ENCODE results near the gene CRK.

Gene CRK

DNA sequence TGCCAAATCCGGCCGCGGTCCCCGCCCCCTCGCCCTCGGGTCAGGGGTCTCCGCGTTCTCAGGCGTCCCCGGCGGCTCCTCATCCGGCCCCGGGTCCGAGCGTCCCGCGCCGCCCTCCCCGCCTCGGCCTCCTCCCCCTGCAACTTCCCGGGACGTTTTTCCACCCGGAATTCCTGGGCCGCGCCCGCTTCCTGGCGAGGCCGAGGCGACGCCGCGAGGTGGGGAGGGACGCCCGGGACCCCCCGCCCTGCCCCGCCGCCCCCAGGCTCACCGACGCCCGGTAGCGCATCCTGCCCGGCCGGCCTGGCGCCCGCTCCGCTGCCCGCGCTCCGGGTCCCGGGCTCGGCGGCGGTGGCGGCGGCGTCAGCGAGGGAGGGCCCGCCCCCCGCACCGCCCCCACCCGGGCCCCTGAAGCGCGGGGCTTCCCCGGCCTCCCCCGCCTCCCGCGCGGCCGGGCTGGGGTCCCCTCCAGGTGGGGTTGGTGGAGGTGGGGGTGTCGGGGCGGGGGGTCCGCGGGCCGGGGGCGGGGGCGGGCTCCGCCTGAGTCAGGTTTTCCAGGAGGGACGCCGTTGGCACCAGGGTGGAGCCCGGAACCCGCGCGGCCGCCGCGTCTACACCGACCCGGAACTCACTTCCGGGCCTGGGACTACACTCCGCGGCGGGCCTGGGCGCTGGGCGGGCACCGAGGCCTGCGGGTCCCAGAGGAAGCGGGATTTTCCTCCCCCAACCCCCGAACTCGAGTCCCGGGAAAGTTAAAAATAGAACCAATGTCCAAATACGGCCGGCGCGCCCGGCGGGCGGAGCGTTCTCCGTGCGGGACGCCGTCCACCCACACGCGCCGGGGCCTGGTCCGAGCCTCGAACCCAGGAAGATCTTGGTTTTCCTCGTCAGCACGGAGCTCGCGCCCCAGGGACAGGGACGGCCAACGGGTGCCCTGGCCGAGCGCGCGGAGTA is 29.7 kb upstream of the CRK start:
- no peak for DNase-seq

DNA sequence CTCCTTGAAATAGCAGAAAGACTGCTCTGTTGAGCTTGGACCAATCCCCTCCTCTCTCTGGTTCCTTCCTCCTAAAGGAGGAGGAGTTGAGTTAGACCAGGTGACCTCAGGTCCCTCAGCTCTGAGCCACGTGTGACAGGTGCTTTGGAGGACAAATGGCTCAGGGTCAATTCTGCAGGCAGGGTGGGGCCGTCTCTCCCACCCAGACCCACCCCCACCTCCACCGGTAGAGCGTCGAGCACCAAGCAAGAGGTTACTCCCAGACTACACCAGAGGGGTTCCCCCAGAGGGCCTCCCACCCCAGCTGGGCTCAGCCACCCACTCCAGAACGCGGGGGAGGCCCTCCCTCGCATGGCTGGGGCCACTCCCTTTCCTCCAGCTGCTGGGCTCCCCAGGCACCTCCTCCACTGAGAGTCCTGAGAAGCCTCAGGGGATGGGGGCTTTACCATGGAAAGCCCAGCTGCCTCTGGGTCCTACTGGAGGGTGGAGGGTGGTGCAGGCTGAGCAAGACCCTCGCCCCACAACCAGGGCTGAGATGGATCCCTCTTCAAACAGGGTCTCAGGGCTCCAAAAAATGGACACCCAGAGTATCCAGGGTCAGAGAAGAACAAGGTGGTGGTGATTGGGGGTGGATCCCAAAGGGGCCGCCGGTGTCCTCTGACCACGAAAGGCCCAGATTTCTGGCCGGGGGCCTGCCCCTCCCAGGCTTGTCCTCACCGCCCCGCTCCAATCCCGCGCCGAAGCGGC is 28.8 kb upstream of the CRK start:
- DNase-seq, result no peak

DNA sequence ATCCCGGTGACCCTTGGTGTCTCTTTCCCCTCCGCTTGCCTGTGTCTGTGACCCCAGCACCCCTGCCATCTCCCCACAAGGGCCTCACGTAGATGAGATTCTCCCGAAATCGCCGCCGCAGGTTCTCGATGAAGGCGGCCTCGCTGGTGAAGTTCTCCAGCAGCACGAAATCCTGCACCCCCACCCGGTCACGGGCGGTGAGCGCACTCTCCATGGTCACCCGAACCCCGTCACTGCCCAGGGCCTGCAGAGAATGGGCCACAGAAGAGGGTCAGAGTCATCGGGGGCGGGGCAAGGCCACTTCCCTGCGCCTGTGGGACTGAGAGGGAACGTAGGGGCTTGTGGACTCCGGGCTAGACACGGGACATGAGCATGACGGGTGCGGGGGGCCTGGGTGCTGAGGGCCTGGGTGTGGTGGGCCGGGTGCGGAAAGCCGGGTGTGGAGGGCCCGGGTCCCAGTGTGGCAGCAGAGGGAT is 28.1 kb upstream of the CRK start:
- no peak for DNase-seq

DNA sequence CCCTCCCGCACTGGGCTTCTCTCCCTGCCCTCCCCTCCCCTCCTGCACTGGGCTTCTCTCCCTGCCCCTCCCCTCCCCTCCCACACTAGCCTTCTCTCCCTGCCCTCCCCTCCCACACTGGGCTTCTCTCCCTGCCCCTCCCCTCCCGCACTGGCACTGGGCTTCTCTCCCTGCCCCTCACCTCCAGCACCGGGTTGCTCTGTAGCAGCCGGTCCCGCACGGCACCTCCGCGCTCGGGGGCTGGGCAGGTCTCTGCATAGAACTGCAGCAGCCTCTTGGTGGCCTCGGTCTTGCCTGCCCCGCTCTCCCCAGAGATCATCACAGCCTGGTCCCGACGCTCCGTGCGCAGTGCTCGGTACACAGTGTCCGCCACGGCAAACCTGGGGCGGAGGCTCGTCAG is 26.6 kb upstream of the CRK start:
- no peak for DNase-seq

DNA sequence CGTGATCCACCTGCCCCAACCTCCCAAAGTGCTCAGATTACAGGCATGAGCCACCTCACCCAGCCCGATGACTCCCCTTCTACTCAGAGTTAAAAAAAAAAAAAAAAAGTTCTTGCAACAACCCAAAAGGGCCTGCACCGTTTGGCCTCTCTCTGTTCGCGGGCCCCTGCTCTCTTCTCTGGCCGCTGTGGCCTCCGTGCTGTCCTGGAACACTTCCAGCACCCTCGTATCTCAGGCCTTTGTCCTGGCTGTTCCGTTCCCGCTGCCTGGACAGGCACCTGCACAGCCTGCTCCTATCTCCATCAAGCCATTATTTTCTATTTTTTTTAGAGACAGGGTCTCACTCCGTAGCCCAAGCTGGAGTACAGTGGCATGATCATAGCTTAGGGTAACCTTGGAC is 25.7 kb upstream of the CRK start:
- no peak for DNase-seq

DNA sequence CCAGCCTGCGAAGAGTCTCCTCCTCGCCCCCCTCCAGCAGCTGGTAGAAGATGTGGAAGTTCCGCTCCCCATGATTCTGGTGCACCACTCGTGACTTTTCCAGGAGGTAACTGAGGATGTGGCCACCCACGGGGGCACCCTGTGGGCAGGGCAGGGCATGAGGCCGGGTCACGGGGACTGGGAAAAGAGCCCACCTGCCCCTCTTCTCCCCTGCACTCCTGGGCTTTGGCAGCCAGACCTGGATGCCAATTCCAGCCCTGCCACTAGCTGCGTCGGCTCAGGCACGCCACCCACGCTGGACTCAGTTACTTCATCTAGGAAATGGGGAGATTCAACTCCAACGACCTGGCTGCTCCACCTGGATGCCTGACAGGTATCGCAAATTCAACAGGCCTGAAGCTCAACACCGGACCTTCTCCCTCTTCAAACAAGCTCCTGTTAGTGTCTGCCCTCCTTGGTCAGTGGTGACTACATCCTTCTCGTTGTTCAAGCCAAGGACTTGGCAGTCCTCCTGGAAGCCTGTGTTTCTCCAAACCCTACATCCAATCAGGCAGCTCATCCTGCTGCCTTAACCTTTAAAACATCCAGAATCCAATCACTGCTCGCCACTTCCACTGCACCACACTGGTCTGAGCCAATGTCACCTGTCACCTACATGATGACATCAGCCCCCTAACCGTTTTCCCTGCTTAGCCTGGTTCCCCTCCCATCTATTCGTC is 24.9 kb upstream of the CRK start:
- no peak for DNase-seq

DNA sequence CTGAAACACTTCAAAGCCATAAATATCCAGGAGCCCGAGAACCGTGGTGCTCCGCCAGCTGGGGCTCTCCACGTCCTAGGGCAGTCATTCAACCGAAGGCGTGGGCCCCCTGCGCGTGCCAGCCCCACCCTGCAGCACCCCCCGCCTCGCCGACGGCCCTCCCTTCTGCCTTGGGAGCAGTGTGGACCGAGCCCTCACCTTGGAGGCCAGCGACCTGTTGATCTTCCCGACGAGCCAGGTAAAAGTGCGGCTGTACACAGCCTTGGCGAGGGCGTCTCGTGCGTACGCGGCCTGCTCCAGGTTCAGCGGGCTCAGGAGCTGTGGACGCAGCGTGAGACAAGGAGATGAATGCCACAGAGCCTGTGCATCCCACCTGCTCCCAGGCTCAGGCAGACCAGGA is 22.4 kb upstream of the CRK start:
- no peak for DNase-seq

GRCh38 chr17:1475321-1475854 is 19.4 kb upstream of the CRK start:
- DNase-seq, result no peak

DNA sequence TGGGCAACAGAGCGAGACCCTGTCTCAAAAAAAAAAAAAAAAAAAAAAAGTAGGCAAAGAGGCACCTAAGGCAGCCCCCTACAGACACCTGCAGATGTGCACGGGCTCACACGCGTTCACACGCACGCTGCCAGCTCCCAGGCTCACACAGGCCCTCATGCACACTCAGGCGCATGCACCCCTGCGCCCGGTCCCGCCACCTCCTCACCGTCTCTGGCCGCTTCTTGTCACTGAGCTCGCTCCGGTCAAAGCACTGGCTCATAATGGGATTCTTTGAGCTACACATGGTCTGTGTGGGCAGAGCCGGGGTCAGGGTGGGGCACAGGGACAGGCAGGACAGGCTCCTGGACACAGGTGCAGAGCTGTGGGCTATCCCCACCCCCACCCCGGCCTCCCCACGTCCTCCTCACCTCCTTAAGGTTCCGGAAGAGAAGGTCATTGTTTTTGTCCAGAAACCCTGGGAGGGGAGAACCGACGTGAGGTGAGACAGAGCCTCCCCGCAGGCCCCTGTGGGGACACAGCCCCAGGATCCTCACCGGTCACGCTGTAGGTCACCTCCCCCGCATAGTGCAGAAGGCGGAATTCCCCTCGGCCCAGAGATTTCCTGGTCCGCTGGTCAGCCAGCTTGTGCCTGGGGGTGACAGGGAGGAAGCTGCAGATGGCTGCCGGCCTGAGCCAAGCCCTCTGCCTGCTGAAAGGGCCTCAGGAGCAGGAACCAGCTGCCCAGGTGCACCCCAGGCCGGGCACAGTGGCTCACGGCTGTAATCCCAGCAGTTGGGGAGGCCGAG is 18.6 kb upstream of the CRK start:
- no peak for DNase-seq

DNA sequence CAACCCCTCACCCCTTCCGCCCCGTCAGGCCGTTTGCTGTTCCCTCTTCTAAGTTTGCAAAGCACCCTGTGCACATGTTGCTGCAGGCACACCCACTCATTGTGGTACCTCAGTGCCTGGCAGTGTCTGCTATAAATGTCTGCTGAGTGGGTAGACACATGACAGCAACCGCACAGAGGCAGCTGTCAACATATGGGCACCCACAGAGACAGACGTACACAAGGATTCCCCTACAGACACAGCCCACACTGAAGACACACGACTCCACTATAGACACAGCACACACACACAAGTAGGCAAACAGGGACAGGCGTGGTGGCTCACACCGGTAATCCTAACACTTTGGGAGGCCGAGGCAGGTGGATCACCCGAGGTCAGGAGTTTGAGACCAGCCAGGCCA is 17.8 kb upstream of the CRK start:
- DNase-seq, result no peak

- DNase-seq, result no peak
Measured at GRCh38 chr17:1473170-1473569, 17.1 kb upstream of the CRK start.

- no peak for DNase-seq
Measured at GRCh38 chr17:1471911-1472821, 16.1 kb upstream of the CRK start.

DNA sequence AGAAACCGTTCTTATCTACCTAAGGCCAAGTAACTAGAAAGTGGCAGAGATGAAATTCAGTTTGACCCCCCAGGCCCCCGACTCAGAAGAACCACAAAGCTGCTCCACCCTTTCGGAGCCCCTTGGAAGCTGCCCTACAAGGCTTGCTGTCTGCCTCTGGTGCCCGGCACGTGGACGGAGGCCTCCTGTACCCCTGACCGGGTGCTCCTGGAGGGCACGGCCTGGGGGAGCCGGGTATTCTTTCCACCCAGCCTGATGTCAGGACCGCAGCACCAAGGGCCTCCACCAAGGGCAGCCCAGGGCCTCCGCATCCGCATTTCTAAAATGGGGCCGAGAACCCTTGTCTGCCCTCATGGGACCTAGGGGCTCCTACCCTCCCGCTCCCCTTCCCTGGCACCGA is 15.5 kb upstream of the CRK start:
- no peak for DNase-seq

GRCh38 chr17:1470755-1471462 is 14.9 kb upstream of the CRK start:
- no peak for DNase-seq

- no peak for DNase-seq
Measured at GRCh38 chr17:1470071-1470754, 14.2 kb upstream of the CRK start.

- DNase-seq, result no peak
Measured at GRCh38 chr17:1469231-1469852, 13.3 kb upstream of the CRK start.

DNA sequence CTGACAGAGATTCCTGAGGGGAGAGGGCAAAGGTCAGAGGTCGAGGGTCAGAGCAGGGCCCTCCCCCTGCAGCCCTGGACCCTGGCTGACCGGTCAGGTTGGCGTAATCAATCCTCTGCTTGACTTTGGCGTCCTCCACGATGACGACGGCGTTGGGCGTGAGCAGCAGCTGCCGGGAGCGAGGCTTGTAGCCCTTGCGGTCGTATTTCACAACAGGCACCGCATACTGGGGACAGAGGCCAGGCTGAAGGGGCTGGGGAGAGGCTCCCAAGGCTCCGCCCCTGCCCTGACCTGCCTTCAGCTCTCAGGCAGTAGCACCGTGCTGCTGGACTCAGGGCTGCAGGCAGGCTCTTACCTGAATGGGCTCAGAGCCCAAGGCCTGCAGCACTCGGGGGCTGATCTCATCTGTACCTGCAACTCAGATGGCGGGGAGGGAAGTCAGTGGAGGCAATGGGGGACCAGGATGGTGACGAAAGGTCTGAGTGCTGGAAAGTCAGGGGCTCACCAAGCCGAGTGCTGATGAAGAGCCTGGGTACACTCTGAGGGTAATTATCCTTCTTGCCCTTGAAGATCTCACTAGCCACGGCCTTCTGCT is 12.0 kb upstream of the CRK start:
- no peak for DNase-seq

GRCh38 chr17:1467258-1467657 is 11.2 kb upstream of the CRK start:
- DNase-seq, result no peak

DNA sequence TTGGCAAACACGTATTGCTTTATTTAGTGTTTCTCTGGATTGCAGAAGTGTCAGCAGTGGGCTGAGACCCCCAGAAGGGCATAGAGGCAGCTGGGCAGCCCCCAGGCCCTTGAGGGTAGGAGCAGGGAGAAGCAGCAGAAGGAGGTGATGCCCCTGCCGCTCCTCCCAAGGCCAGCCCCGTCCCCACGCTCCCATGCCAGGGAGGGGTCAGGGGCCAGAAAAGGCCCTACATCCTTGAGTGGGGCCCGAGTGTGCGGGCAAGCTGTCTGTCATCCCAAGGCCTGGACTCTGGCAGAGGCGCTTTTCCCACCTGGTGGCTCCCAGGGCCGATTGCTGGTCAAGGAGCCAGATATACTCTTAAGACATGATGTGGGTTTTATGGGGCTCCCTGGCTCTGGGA is 8.2 kb upstream of the CRK start:
- no peak for DNase-seq

Measured in GDM1 (cell line).